Glutamatergic neuron (in vitro differentiated cells): ENCODE results near the gene GDPD5. TPM values are rescaled to one million over a fixed set of nuclear protein-coding genes. Genes with fewer than 3 reads are reported as not detected.

Source experiments
- DNase-seq: peaks from one replicate; pipeline ENCODE4 v3.0.0; 2022
- H3K27ac Mint-ChIP-seq: one replicate; pipeline ENCODE4 v1.8.0; 2020; ENCODE audit warnings: mild to moderate bottlenecking, mixed read lengths, inconsistent platforms; ENCODE audit not compliant: unreplicated experiment
- H3K27me3 Mint-ChIP-seq: one replicate; pipeline ENCODE4 v1.8.0; 2020; ENCODE audit warnings: mild to moderate bottlenecking, moderate library complexity, mixed read lengths, inconsistent platforms; ENCODE audit not compliant: unreplicated experiment
- H3K36me3 Mint-ChIP-seq: one replicate; pipeline ENCODE4 v1.8.0; 2020; ENCODE audit warnings: mild to moderate bottlenecking, mixed read lengths, inconsistent platforms; ENCODE audit not compliant: unreplicated experiment
- H3K4me1 Mint-ChIP-seq: one replicate; pipeline ENCODE4 v1.8.0; 2020; ENCODE audit warnings: mild to moderate bottlenecking, low read depth, mixed read lengths, inconsistent platforms; ENCODE audit not compliant: unreplicated experiment
- H3K4me3 Mint-ChIP-seq: one replicate; pipeline ENCODE4 v1.8.0; 2020; ENCODE audit warnings: mild to moderate bottlenecking, mixed read lengths, inconsistent platforms; ENCODE audit not compliant: unreplicated experiment
- H3K9me3 Mint-ChIP-seq: one replicate; pipeline ENCODE4 v1.8.0; 2020; ENCODE audit warnings: mild to moderate bottlenecking, moderate library complexity, mixed read lengths, inconsistent platforms; ENCODE audit not compliant: unreplicated experiment
- total RNA-seq: library from RNA; stranded (reverse); fragmentation: NEBNext Ultra II Directional; extraction: Animal tissue kit (Norgen Biotek cat#: 25700); gene quantifications from one replicate; pipeline ENCODE4 v1.2.1, GENCODE V29; 2021; ENCODE audit not compliant: unreplicated experiment
- TF ChIP-seq, protein P1 (sequence below): fragments of 200-600 bp; sonication (generic); IDR thresholded peaks from one replicate; pipeline ENCODE4 v1.5.0; 2021; ENCODE audit not compliant: partially characterized antibody, unreplicated experiment

The GDPD5 gene
- total RNA-seq, 1 donor from 2014 or later, result 147 TPM

DNA sequence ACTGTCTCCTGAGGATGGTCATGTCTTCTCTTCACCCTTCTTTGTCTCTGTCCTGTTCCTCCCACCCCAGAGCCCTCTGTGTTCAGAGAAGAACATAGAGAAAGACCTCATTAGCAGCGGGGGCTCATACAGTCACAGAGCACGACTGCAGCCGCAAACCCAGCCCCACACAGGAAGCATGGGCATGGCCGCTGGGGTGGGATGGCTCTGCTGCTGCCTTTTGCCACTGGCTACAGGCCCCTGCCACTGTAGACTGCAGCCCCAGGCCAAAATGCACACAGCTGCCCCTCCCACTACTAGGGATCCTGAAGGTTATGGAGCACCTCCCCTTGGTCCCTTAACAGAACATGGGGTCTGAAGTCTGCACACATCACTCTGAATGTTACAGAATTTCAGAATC is 57.9 kb downstream of the GDPD5 start:
- TF ChIP-seq, protein P1, sequence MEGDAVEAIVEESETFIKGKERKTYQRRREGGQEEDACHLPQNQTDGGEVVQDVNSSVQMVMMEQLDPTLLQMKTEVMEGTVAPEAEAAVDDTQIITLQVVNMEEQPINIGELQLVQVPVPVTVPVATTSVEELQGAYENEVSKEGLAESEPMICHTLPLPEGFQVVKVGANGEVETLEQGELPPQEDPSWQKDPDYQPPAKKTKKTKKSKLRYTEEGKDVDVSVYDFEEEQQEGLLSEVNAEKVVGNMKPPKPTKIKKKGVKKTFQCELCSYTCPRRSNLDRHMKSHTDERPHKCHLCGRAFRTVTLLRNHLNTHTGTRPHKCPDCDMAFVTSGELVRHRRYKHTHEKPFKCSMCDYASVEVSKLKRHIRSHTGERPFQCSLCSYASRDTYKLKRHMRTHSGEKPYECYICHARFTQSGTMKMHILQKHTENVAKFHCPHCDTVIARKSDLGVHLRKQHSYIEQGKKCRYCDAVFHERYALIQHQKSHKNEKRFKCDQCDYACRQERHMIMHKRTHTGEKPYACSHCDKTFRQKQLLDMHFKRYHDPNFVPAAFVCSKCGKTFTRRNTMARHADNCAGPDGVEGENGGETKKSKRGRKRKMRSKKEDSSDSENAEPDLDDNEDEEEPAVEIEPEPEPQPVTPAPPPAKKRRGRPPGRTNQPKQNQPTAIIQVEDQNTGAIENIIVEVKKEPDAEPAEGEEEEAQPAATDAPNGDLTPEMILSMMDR, result no peak
- Mint-ChIP-seq H3K4me3 (no peak overlapping the region), H3K27ac (no peak overlapping the region), H3K27me3 (peaks cover 11% of the 10 kb centered on the region), H3K9me3 (peaks cover 1% of the 10 kb centered on the region), H3K4me1 (peaks cover 11% of the 10 kb centered on the region), H3K36me3 (no peaks in the 10 kb centered on the region)
- DNase-seq, result no peak

DNA sequence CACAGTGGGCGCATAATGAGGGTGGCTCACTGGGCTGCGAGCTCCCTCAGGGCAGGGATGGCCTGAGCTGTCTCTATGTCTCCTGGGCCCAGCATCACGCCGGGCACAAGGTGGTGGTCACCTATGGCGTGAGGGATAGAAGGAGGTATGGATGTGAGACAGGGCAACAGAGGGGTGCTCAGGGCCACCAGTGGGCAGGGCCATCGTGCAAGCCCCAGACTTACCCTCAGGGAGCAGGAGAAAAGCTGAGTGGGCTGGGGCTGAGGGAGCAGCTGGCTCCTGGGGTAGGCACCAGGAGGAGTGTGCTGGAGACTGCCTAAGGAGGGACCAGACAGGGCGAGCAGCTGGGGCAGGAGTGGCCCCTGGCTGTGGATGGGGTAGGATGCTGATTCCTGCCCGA is 58.4 kb downstream of the GDPD5 start:
- Mint-ChIP-seq H3K9me3 (peaks cover 1% of the 10 kb centered on the region), H3K27me3 (peaks cover 10% of the 10 kb centered on the region), H3K27ac (no peak overlapping the region), H3K4me1 (peaks cover 6% of the 10 kb centered on the region), H3K36me3 (no peaks in the 10 kb centered on the region), H3K4me3 (no peak overlapping the region)
- TF ChIP-seq, protein P1, result no peak
- DNase-seq, result no peak

DNA sequence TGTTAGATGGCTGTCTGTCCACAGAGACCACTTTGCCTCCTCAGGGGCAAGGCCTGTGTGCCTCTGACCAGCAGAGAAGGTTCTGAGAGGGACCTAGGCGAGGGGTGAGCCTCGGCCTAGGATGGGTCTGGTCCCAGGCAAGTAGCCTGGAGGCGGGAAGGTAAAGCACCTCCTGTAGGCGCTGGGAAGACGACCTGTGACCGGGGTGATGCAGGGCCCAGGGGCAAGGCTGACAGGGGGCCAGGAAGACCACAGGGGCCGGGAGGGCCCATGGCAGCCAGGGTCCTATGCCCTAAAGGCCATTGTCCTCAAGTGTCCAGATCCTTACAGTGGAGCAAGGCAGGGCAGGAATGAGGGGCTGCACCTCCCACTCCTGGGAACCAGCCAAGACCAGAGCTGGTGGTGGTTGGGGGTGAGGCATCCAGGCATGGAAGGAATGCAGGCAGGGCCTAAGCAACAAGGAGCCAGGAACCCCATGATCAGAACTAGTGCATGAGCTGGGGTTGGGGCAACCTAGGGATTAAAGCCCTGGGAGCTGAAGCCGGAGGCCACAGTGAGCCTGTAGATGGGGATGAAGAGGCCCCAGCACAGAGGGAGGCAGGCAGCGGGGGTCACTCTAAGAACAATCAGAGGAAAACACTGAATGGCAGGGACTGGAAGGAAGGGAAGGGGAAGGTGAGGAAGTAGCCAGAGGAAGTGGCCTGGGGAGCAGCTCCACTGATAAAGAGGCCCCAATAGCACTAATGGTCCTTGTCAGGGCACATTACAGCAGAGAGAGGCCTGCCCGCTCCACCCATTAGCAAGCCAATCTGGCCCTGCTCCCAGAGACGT is 59.8 kb downstream of the GDPD5 start:
- TF ChIP-seq, protein P1, result no peak
- Mint-ChIP-seq H3K4me3 (no peak overlapping the region), H3K36me3 (no peaks in the 10 kb centered on the region), H3K4me1 (peaks cover 5% of the 10 kb centered on the region), H3K27ac (no peak overlapping the region), H3K27me3 (peaks cover 10% of the 10 kb centered on the region), H3K9me3 (peaks cover 1% of the 10 kb centered on the region)
- no peak for DNase-seq

DNA sequence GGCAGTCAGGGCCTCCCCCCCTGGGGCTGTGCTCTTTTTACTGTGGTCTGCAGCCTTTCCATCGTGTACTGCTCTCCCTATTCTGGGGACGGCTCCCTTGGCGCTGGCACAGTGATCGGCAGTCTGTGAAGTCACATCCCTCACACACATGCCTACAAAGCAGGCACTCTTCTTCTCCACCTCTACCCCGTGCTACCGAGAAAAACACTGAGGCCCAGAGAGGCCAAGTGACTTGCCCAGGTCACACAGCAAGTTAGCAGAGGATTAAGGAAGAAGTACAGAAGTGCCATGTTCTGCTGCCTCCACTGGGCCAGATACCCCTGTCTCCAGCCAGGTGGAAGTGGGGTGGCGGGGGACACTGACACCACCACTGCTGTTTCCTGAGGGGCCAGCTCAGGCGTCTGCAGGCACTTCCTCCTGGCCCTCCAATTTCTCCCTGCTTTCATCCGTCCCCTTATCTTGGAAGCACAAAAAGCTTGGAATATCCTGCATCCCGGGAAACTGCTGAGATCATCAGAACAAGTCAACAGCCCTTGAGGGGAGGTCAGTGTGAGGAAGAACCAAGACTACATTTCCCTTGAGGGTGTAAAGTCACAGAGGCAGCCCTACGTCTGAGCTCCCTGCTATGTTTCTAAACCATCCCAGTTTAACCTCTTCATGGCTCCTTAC is 62.5 kb downstream of the GDPD5 start:
- Mint-ChIP-seq H3K27ac (no peak overlapping the region), H3K4me1 (peaks cover 2% of the 10 kb centered on the region), H3K27me3 (peaks cover 13% of the 10 kb centered on the region), H3K9me3 (peaks cover 1% of the 10 kb centered on the region), H3K36me3 (no peaks in the 10 kb centered on the region), H3K4me3 (no peak overlapping the region)
- TF ChIP-seq, protein P1, result no peak
- no peak for DNase-seq
